NCI-H446 (cell line): ENCODE measurements around the gene SMCR8.
"Not testable (repeated sequence)": the region's sequence is repeated elsewhere in the genome, so short reads cannot be mapped to it uniquely, and the experiment has no call there.

Experiments used
- DNase-seq, 2 experiments: peaks; one replicate each; lab custom pipeline; 2025; lab: John Stamatoyannopoulos, UW

Gene SMCR8

GRCh38 chr17:18361837-18362697 lies 47.0 kb downstream of the SMCR8 start:
- no peak for DNase-seq

- peak in 1 of 2 experiments; percentile 20 for DNase-seq
These were observed 47.6 kb downstream of the SMCR8 start for GRCh38 chr17:18362698-18363100.

- peak; percentile 85 to 94 for DNase-seq
These were observed 48.3 kb downstream of the SMCR8 start, which contains the start of gene SHMT1 for GRCh38 chr17:18363101-18364049. Gene SHMT1 (minus strand): TSS chr17:18363550. CDS start chr17:18355981, 7,569 bp downstream.

GRCh38 chr17:18364166-18364565 lies 49.1 kb downstream of the SMCR8 start:
- no peak for DNase-seq

GRCh38 chr17:18368946-18369345 lies 53.9 kb downstream of the SMCR8 start:
- no peak for DNase-seq

GRCh38 chr17:18370761-18371160 lies 55.7 kb downstream of the SMCR8 start:
- DNase-seq = no peak

- no peak for DNase-seq
These were observed 56.4 kb downstream of the SMCR8 start for GRCh38 chr17:18371455-18371854.

GRCh38 chr17:18373181-18373580 lies 58.1 kb downstream of the SMCR8 start:
- DNase-seq = not testable (repeated sequence)

- no peak for DNase-seq
These were observed 59.1 kb downstream of the SMCR8 start for GRCh38 chr17:18374216-18374615.
